GM12873 (cell line): ENCODE results near the gene PEX1.
A peak's percentile ranks its signal among the peaks of the same experiment; 100 is the strongest.
"Not testable (repeated sequence)": the region's sequence is repeated elsewhere in the genome, so short reads cannot be mapped to it uniquely, and the experiment has no call there.

ENCODE experiments used
- CTCF ChIP-seq: IDR thresholded peaks from 2 replicates; pipeline ENCODE4 v1.5.1; 2012; ENCODE audit warnings: low read depth, mild to moderate bottlenecking, moderate library complexity, low read length, control low read depth; ENCODE audit not compliant: insufficient read depth; ENCODE audit errors: missing control alignments

Gene PEX1

GRCh38 chr7:92478711-92479110, 49.6 kb downstream of the PEX1 start:
- TF ChIP-seq CTCF = no peak

GRCh38 chr7:92478095-92478494, 50.2 kb downstream of the PEX1 start:
- TF ChIP-seq CTCF = no peak

GRCh38 chr7:92477681-92478080, 50.6 kb downstream of the PEX1 start, which contains the start of gene ERVW-1:
Gene ERVW-1, minus strand, starts transcription at chr7:92477946. Its CDS starts 7,565 bp downstream, at chr7:92470381.
- not testable (repeated sequence) for TF ChIP-seq CTCF

GRCh38 chr7:92466682-92467081, 61.6 kb downstream of the PEX1 start:
- no peak for TF ChIP-seq CTCF

- TF ChIP-seq CTCF = no peak
Measured at GRCh38 chr7:92464515-92464914, 63.8 kb downstream of the PEX1 start.

- no peak for TF ChIP-seq CTCF
Measured at GRCh38 chr7:92462560-92462959, 65.8 kb downstream of the PEX1 start.

GRCh38 chr7:92461027-92462003, 67.0 kb downstream of the PEX1 start:
- peak; percentile 78 for TF ChIP-seq CTCF
